Right ventricle myocardium superior (tissue), 1 donor: ENCODE results near the gene AFDN. TPM values are rescaled to one million over a fixed set of nuclear protein-coding genes. Genes with fewer than 3 reads are reported as not detected.

Experiments
- ATAC-seq: fragments of 200-7000 bp; cut with Tn5 transposase; one replicate; pipeline ENCODE4 v1.9.1; 2020; ENCODE audit warnings: mild to moderate bottlenecking; ENCODE audit not compliant: poor library complexity
- DNase-seq: peaks from one replicate; pipeline ENCODE4 v3.0.0-alpha.2; 2020
- intact Hi-C: fragments of 100-400 bp; cut with DNase I; formaldehyde crosslinking; loops from one replicate; pipeline ENCODE4 v1.11.2; 2022
- total RNA-seq: library from RNA; stranded (reverse); fragmentation: NEBNext Ultra II Directional; extraction: Animal tissue kit (Norgen Biotek cat#: 25700); gene quantifications from one replicate; pipeline ENCODE4 v1.2.1, GENCODE V29; 2021
- donor health status: DM: no; HTN: yes; CAD: no; lungs with severe emphysema.

AFDN gene
- total RNA-seq, 1 donor from 2014 or later: 49.1 TPM

GRCh38 chr6:167832497-167833395 lies 6.0 kb downstream of the AFDN start:
- intact Hi-C loops: loop anchor here (5.0 kb wide), 1 partner anchor 345 kb away; no protein-coding TSS in a partner anchor

DNA sequence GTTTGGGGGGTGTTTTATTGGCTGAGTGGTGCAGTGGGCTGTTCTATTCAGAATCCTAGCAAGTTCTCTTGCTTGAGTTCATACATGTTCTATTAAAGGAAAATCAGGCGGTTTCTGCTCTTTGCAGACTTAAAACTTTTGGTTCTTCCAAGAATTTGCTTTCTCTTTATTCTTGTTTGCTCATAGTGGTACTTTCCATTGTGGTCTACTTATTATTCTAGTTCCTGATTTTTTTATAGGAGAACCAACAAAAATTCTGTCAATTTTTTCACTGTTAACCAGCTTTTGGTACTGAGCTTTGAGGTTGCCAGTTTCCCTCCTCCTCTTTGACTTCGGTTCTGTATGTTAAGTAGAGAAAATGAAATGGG lies 6.7 kb downstream of the AFDN start:
- intact Hi-C loops: loop anchor here (5.0 kb wide), 1 partner anchor 346 kb away; no protein-coding TSS in a partner anchor
- ATAC-seq (no peak), DNase-seq (no peak)

More at GRCh38 chr6:167832497-167833395, 6.0 kb downstream of the AFDN start:
- ATAC-seq (peak; percentile 58), DNase-seq (no peak)

GRCh38 chr6:167835260-167835659 lies 8.5 kb downstream of the AFDN start:
- intact Hi-C loops: no loop called here
- no peak for DNase-seq
- ATAC-seq: no peak

GRCh38 chr6:167836721-167837120 lies 10.0 kb downstream of the AFDN start:
- intact Hi-C loops: no loop called here
- ATAC-seq: no peak
- DNase-seq: no peak

- no peak for ATAC-seq
- no peak for DNase-seq
- intact Hi-C loops: no loop called here
Observed at GRCh38 chr6:167838207-167838748, 11.6 kb downstream of the AFDN start.

- ATAC-seq (no peak), DNase-seq (no peak)
- intact Hi-C loops: no loop called here
Observed at GRCh38 chr6:167839343-167839742, 12.6 kb downstream of the AFDN start.

GRCh38 chr6:167839755-167840154 lies 13.0 kb downstream of the AFDN start:
- ATAC-seq (no peak), DNase-seq (no peak)
- intact Hi-C loops: no loop called here

DNA sequence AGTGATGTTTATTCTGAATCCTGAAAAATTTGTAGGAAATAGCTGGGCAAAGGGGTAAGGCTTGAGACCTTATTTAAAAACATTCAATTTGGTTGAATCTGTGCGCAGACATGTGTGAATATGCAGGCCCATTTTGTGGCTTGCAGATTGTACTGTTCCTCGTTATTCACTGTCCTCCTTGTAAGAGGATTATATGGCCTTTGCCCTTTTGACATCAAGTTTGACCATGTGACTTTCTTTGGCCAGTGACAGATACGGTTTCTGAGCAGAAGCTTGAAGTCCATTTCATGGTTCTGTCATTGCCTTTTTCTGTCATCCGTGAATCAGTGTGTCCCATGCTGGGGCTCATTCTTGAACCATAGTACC lies 13.4 kb downstream of the AFDN start:
- no peak for ATAC-seq
- intact Hi-C loops: no loop called here
- no peak for DNase-seq

- DNase-seq (no peak), ATAC-seq (no peak)
- intact Hi-C loops: no loop called here
Observed at GRCh38 chr6:167840526-167841179, 13.9 kb downstream of the AFDN start.

DNA sequence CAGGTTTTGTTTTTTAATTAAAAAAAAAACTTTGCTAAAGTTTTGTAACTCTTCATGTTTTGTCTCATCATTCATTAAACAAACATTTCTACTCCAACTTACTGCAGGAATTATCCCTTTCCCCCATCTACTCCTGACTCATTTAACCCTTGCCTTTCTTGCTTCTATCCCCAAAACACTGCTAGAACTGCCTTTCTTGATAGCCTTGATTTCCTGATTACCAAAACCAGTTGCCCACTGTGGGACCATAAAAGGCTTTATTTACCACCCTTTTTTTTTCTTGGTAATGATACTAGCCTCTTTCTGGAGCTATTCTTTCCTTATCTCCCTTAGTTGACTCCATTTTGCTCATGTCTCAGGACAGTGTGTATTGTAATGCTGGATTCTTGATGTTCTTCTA lies 15.3 kb downstream of the AFDN start:
- DNase-seq (no peak), ATAC-seq (no peak)
- intact Hi-C loops: no loop called here

GRCh38 chr6:167842457-167842856 lies 15.7 kb downstream of the AFDN start:
- no peak for ATAC-seq

DNA sequence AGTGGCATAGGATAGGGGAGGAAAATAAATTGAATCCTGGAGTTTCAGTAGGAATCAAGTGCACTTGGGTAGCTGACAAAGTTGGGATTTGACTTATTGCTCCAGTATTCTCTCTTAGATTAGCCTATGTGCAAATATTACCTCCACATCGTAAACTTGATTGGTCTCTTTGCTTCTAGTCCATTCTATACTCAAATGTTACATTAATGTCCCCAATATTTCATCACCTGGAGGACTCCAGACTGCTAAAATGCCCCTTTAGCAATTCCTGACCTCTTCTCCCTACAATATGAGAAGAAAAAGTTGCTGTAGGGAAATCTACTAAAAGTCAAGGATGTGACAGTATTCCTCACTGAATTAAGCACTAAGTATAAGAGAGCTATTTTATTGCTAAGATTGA lies 16.3 kb downstream of the AFDN start:
- ATAC-seq: no peak
- intact Hi-C loops: no loop called here
- DNase-seq: no peak

More at GRCh38 chr6:167842457-167842856, 15.7 kb downstream of the AFDN start:
- DNase-seq: no peak
- intact Hi-C loops: no loop called here

DNA sequence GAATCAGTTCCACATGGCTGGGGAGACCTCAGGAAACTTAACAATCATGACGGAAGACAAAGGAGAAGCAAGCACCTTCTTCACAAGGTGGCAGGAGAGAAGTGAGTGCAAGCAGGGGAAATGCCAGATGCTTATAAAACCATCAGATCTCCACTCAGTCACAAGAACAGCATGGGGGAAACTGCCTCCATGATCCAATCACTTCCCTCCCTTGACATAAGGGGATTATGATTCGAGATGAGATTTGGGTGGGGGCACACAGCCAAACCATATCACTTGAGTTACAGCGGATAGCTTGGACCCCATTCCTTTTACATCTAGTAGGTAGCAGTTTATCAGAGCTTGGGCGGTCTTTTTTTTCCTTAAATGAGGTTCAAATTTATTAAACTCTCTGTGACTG lies 19.1 kb downstream of the AFDN start:
- DNase-seq: no peak
- intact Hi-C loops: no loop called here

DNA sequence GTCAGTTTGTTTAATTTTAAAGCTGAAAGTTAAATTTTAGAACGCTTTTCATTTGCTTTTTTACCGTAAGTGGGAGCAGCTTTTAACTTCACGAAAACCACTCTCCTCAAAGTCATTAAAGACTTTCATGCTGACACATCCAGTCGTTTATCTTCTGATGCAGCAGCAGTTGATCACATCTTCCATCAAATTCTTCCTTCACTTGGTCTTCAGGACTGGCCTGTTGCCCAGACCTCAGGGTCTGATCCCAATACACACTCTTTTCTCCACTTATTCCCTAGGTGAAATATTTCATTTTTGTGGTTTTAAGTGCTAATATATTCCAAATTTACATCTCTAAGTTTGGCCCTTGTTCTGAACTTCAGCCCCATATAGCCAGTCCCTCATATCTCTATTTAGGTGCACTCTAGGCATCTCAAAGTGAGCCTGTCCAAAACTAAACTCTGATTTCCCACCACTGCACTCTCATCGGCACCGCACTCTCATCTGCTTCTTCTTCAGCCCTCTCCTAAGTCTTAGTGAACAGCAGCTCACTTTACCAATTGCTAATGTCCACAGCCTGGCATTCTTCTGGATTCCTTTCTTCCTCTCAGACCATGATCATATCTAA lies 20.4 kb downstream of the AFDN start:
- DNase-seq (no peak), ATAC-seq (no peak)
- intact Hi-C loops: no loop called here

More for the DNA sequence above, 19.1 kb downstream of the AFDN start:
- ATAC-seq: no peak

- intact Hi-C loops: no loop called here
- no peak for ATAC-seq
Observed at GRCh38 chr6:167847936-167848335, 21.2 kb downstream of the AFDN start.

DNA sequence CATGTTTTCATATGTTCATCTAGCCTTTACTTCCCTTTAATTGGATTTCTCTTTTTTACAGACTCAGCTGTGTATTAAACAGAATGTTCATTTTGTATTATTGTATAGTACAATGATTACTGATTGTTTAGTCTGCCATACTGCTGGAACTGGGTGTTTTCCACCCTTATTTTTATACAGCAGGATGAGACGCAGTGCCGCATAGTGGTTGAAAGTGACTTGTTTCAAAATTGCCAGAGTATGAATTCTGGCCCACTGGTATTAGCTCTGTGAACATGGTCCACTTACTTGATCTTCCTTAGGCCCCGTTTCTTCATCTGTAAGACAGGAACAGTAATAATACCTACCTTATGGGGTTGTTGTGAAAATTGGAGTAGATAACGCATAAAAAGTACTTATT lies 22.1 kb downstream of the AFDN start:
- intact Hi-C loops: no loop called here

More at GRCh38 chr6:167847936-167848335, 21.2 kb downstream of the AFDN start:
- DNase-seq: no peak

GRCh38 chr6:167849846-167850459 lies 23.2 kb downstream of the AFDN start:
- ATAC-seq (peak; percentile 53), DNase-seq (no peak)
- intact Hi-C loops: no loop called here

More for the DNA sequence above, 22.1 kb downstream of the AFDN start:
- DNase-seq (no peak), ATAC-seq (no peak)

GRCh38 chr6:167850782-167851181 lies 24.1 kb downstream of the AFDN start:
- no peak for DNase-seq
- ATAC-seq: no peak
- intact Hi-C loops: no loop called here

DNA sequence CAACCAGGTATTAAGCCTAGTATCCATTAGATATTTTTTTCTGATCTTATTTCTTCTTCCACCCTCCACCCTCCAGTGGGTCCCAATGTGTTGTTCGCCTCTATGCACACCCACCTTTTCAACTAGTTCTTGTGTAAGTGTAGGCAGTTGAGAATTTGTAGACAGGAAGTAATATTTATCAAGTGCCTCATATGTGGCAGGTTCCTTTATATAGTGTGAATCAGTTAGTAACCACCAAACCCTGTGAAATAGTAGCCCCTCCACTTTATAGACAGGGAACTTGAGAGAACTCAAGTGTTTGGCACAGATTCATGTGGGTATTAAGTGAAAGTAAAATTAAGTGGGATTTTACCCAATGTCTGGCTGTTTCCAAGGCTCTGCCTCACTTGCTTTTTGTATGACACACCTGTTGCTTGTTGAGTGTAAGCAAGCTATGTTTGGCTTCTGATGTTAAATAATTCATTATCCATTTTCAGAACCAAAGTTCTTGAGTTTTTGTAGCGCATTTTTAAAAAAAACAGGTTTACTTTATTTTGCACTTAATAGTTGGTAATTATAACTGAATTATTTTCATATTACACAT lies 24.8 kb downstream of the AFDN start:
- DNase-seq (no peak), ATAC-seq (no peak)
- intact Hi-C loops: no loop called here
